LNCaP clone FGC (cell line): ENCODE results near the gene SIX3.
A peak's percentile ranks its signal among the peaks of the same experiment; 100 is the strongest.

Source experiments
- DNase-seq: peaks from one replicate; pipeline ENCODE4 v3.0.0-alpha.2; 2011; ENCODE audit warnings: low read depth
- H3K4me3 ChIP-seq: 2 replicates; pipeline ENCODE4 v1.5.1; 2011; ENCODE audit warnings: mild to moderate bottlenecking, low read depth, low read length, control low read depth
- CTCF ChIP-seq: IDR thresholded peaks from 2 replicates; pipeline ENCODE4 v1.5.1; 2012; ENCODE audit warnings: mild to moderate bottlenecking; ENCODE audit not compliant: control insufficient read depth, insufficient read depth; ENCODE audit errors: extremely low read depth

SIX3 gene

DNA sequence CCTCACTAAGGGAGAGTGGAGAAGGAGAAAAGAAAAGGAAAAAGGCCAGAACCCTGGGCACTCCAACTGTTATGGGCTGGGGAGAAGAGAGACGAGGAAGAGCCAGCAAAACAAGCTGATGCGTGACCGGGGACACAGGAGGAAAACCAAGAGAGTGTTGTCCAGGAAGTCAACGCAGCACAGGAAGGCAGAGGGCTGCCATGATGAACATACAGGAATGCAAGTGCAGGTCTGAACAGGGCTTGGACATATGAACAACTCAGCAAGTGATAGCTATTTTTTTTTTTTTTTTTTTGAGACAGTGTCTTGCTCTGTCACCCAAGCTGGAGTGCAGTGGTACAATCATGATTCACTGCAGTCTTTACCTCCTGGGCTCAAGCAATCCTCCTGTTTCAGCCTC is 28.4 kb downstream of the SIX3 start:
- no peak overlapping the region for H3K4me3 ChIP-seq
- no peak for TF ChIP-seq CTCF
- no peak for DNase-seq

DNA sequence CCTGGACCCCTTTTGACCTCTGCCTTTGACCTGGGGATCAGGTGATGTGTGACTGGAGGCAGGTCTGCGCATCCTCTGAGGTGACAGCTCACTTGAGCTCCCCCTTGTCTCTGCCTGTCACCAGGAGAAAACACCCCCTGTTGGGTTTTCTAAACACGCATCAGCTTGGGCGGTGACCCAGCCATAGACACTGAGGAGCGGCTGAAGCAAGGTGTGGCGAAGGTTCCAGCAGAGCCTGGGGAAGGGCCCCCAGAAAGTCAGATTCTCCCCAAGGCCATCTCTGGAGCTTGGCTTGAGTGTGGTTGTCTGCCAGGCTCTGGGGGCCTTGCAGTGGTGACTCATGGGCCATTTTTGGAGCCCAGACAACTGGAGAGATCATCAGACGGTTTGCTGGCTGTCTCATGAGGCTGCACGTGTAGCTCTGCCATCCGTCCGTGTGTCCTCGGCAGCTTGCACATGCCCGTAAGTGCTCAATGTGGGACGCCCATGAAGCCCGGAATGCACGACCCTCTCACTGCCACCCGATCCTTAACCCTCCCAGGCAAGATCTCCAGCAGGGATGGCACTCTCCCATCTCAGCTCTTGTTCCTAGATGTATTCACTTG is 29.4 kb downstream of the SIX3 start:
- no peak for DNase-seq
- TF ChIP-seq CTCF = no peak
- no peak overlapping the region for H3K4me3 ChIP-seq

DNA sequence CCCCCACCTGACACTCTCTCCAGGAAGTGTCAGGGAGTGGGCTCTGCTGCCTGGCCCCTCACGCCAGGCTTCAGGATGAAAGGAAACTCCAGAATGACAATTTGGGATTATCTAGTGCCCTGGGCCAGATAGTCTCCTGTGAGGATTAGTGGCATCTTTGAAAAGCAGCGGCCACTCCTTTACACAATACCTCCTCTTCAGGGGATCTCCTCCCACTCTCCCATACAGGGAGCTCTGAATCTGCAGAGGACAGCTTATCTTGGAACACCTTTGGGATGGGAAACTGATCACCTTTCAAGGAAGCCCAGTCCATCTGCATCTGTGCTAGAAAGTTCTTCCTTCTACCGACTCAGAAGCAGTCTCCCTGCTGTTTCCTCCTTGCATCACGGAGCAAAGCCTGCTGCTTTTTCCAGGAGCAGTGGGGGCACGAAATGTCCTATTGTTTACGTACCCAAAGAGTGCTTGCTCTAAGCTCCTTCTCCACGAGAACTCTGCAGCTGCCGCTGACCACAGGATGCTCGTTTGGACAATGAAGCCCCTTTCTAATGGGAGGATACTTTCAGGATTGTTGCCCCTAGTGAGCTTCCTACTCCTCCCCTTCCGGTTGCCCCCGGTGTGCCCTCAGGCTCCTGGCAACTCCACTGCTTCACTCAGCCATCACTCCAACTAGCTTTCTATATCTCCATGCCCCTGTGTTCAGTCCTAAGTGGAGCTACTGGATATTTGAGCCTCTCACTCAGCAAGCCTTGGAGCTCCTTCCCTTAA is 31.5 kb downstream of the SIX3 start:
- TF ChIP-seq CTCF = no peak
- no peak overlapping the region for H3K4me3 ChIP-seq
- no peak for DNase-seq

- TF ChIP-seq CTCF = peak; percentile 42
- no peak for DNase-seq
- H3K4me3 ChIP-seq = no peak overlapping the region
These were observed 32.7 kb downstream of the SIX3 start for GRCh38 chr2:44974064-44974715.

GRCh38 chr2:44975571-44976450 is 34.3 kb downstream of the SIX3 start:
- no peak for TF ChIP-seq CTCF
- DNase-seq = no peak
- no peak overlapping the region for H3K4me3 ChIP-seq

DNA sequence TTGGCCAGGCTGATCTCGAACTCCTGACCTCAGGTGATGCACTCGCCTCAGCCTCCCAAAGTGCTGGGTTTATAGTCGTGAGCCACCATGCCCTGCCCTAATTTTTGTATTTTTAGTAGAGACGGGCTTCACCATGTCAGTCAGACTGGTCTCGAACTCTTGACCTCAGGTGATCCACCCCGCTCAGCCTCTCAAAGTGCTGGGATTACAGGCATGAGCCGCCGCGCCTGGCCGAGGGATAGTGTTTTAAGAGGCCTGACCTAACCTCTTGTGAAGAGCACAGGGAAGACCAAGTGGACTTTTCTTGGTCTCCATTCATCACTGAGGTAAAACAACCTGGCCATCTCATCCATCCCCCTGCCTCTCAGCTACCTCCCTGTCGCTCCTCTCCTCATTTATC is 38.1 kb downstream of the SIX3 start:
- no peak for DNase-seq
- TF ChIP-seq CTCF = no peak
- no peak overlapping the region for H3K4me3 ChIP-seq
